Thyroid gland (tissue), 4 donors: ENCODE results near the gene LRRC28. TPM values are rescaled to one million over a fixed set of nuclear protein-coding genes. Genes with fewer than 3 reads are reported as not detected.

Source experiments
- DNase-seq, 2 donors: peaks; one replicate each; pipeline ENCODE4 v3.0.0-alpha.2; 2019
- H3K27ac ChIP-seq, 3 donors: fragments of 200-600 bp; sonication (generic); 1 replicate in 2 of 3; 2 replicates in 1 of 3; pipeline ENCODE4 v1.5.1; 2016 to 2019; ENCODE audit warnings: mild to moderate bottlenecking in 1 of 3, moderate library complexity in 1 of 3
- H3K27me3 ChIP-seq: fragments of 200-600 bp; sonication (generic); one replicate; pipeline ENCODE4 v1.5.1; 2019
- H3K36me3 ChIP-seq, 2 donors: fragments of 200-600 bp; sonication (generic); one replicate each; pipeline ENCODE4 v1.5.1; 2016 to 2019
- H3K4me1 ChIP-seq, 2 donors: fragments of 200-600 bp; sonication (generic); one replicate each; pipeline ENCODE4 v1.5.1; 2017 to 2019
- H3K4me3 ChIP-seq, 3 donors: fragments of 200-600 bp; sonication (generic); replicated peaks in 1 of 3; 1 replicate in 2 of 3; 2 replicates in 1 of 3; pipeline ENCODE4 v1.5.1; 2016; ENCODE audit warnings: mild to moderate bottlenecking in 1 of 3
- H3K9me3 ChIP-seq: fragments of 200-600 bp; sonication (generic); one replicate; pipeline ENCODE4 v1.5.1; 2017
- POLR2A ChIP-seq, 2 donors: fragments of 450-650 bp; IDR thresholded peaks; one replicate each; pipeline ENCODE4 v1.6.1; 2017; ENCODE audit warnings: antibody characterized with exemption in 2 of 2, mild to moderate bottlenecking in 2 of 2, moderate library complexity in 1 of 2
- WGBS, 2 donors: methylation state at CpG; one replicate each; pipeline ENCODE4 v1.1.5; 2017; 5-methylcytosine and 5-hydroxymethylcytosine counted together
- intact Hi-C: fragments of 100-400 bp; cut with DNase I; formaldehyde crosslinking; loops from one replicate; pipeline ENCODE4 v1.15.1; 2023
- total RNA-seq, 4 donors: library from RNA; depleted of rRNA; stranded (reverse); fragments of >200 nt; gene quantifications; one replicate each; pipeline ENCODE4 v1.2.3, GENCODE V29; 2016
- TF ChIP-seq, protein P1 (sequence below), 6 experiments: fragments of 200-600 bp in 3 of 6; fragments of 450-650 bp in 3 of 6; sonication (generic) in 3 of 6; IDR thresholded peaks; one replicate each; pipeline ENCODE4 v1.5.1; 2016 to 2019; ENCODE audit warnings: antibody characterized with exemption in 6 of 6, mild to moderate bottlenecking in 2 of 6, inconsistent platforms in 1 of 6, moderate library complexity in 1 of 6

Gene LRRC28
- total RNA-seq, 4 donors from 2014 or later = 36.1 to 51.6 (median 44.8) TPM

GRCh38 chr15:99350408-99350807 lies 99.1 kb downstream of the LRRC28 start:
- WGBS, 2 donors = 98 to 99% methylated on average over 3 of the region's 3 CpGs
- intact Hi-C loops = no loop called here

DNA sequence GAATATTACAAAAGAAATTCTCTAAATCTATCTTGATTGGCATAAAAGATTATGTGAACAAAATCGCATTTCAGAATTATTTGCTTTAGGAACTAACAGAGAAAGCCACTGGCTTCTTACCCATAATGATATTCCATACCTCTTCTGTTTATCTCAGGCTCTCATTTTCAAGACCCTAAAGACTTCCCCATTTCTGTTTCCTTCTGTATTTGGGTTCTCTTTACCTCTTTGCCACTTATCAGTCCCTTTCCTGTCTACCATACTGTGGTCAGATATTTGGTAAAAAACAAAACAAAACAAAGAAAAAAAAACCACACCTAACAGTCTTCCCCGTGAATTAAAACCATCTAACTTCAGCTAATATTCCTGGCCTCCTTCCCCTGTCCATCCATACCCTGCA lies 108.5 kb downstream of the LRRC28 start:
- no peaks in the 10 kb centered on the region for H3K9me3 ChIP-seq
- no peak for TF ChIP-seq POLR2A (IDR thresholded peaks at IDR 0.05)
- TF ChIP-seq, protein P1, sequence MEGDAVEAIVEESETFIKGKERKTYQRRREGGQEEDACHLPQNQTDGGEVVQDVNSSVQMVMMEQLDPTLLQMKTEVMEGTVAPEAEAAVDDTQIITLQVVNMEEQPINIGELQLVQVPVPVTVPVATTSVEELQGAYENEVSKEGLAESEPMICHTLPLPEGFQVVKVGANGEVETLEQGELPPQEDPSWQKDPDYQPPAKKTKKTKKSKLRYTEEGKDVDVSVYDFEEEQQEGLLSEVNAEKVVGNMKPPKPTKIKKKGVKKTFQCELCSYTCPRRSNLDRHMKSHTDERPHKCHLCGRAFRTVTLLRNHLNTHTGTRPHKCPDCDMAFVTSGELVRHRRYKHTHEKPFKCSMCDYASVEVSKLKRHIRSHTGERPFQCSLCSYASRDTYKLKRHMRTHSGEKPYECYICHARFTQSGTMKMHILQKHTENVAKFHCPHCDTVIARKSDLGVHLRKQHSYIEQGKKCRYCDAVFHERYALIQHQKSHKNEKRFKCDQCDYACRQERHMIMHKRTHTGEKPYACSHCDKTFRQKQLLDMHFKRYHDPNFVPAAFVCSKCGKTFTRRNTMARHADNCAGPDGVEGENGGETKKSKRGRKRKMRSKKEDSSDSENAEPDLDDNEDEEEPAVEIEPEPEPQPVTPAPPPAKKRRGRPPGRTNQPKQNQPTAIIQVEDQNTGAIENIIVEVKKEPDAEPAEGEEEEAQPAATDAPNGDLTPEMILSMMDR (IDR thresholded peaks at IDR 0.05) = no peak
- H3K4me1 ChIP-seq = no peaks in the 10 kb centered on the region
- H3K27me3 ChIP-seq = no peaks in the 10 kb centered on the region
- no peak for DNase-seq
- WGBS, 2 donors = 87 to 89% methylated on average over 2 of the region's 2 CpGs
- intact Hi-C loops = loop anchor here (5.0 kb wide), 1 partner anchor 72 kb away; no protein-coding TSS in a partner anchor
- H3K36me3 ChIP-seq = no peaks in the 10 kb centered on the region
- H3K4me3 ChIP-seq = no peak overlapping the region
- no peak overlapping the region for H3K27ac ChIP-seq

More at GRCh38 chr15:99350408-99350807, 99.1 kb downstream of the LRRC28 start:
- no peak for DNase-seq
- Histone ChIP-seq H3K4me3 (no peak overlapping the region), H3K27me3 (no peaks in the 10 kb centered on the region), H3K4me1 (peaks cover 0 to 2% of the 10 kb centered on the region in 2 donors), H3K36me3 (no peaks in the 10 kb centered on the region), H3K27ac (no peak overlapping the region), H3K9me3 (no peaks in the 10 kb centered on the region)
- TF ChIP-seq, protein P1 (IDR thresholded peaks at IDR 0.05) = no peak
- TF ChIP-seq POLR2A (IDR thresholded peaks at IDR 0.05) = no peak

- WGBS, 2 donors = 87% methylated on average over 13 of the region's 13 CpGs
- Histone ChIP-seq H3K36me3 (no peaks in the 10 kb centered on the region), H3K27ac (no peak overlapping the region), H3K9me3 (no peaks in the 10 kb centered on the region), H3K4me1 (no peaks in the 10 kb centered on the region), H3K27me3 (no peaks in the 10 kb centered on the region), H3K4me3 (no peak overlapping the region)
- no peak for DNase-seq
- no peak for TF ChIP-seq POLR2A (IDR thresholded peaks at IDR 0.05)
- TF ChIP-seq, protein P1 (IDR thresholded peaks at IDR 0.05) = peak; percentile 10 to 66 (median 48)
- intact Hi-C loops = loop anchor here (5.0 kb wide), 1 partner anchor 74 kb away; no protein-coding TSS in a partner anchor
Observed at GRCh38 chr15:99361545-99362185, 110.4 kb downstream of the LRRC28 start.

DNA sequence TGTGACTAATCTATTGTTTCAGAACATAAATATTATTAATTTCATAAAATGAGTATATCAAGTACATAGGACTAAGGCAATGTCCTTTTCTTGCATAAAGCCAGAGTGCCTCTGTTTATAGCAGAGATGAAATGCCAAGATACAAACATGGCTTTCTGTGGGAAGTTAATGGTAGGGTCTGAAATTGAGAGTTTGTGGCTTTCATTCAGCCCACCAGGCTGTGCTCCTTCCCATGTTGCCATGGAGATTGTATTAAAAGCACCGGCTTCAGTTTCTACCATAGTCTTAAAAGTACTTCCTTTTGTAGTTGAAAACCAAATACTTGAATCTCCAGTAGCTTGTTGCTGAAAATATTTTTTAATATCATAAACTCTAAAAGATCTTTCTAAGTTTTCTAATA lies 114.0 kb downstream of the LRRC28 start:
- WGBS, 2 donors = 83 to 89% methylated on average over 1 of the region's 1 CpG
- Histone ChIP-seq H3K4me1 (no peaks in the 10 kb centered on the region), H3K4me3 (no peak overlapping the region), H3K9me3 (no peaks in the 10 kb centered on the region), H3K36me3 (no peaks in the 10 kb centered on the region), H3K27me3 (no peaks in the 10 kb centered on the region), H3K27ac (no peak overlapping the region)
- no peak for TF ChIP-seq POLR2A (IDR thresholded peaks at IDR 0.05)
- TF ChIP-seq, protein P1 (IDR thresholded peaks at IDR 0.05) = no peak
- no peak for DNase-seq
- intact Hi-C loops = no loop called here

- H3K4me1 ChIP-seq = no peaks in the 10 kb centered on the region
- H3K27me3 ChIP-seq = no peaks in the 10 kb centered on the region
- no peaks in the 10 kb centered on the region for H3K9me3 ChIP-seq
- WGBS, 2 donors = 93 to 97% methylated on average over 1 of the region's 1 CpG
- intact Hi-C loops = no loop called here
- H3K4me3 ChIP-seq = no peak overlapping the region
- no peak for DNase-seq
- H3K27ac ChIP-seq = no peak overlapping the region
- H3K36me3 ChIP-seq = no peaks in the 10 kb centered on the region
- TF ChIP-seq, protein P1 (IDR thresholded peaks at IDR 0.05) = no peak
- no peak for TF ChIP-seq POLR2A (IDR thresholded peaks at IDR 0.05)
Observed at GRCh38 chr15:99366013-99366412, 114.7 kb downstream of the LRRC28 start.
